Right lobe of liver (tissue), 4 donors: ENCODE results near the gene GNAL.

Source experiments
- POLR2A ChIP-seq: fragments of 450-650 bp; IDR thresholded peaks from one replicate; pipeline ENCODE4 v1.6.1; 2017; ENCODE audit warnings: antibody characterized with exemption, mild to moderate bottlenecking
- TF ChIP-seq, protein P1 (sequence below), 4 donors: fragments of 200-600 bp in 3 of 4; fragments of 450-650 bp in 1 of 4; IDR thresholded peaks; one replicate each; pipeline versions ENCODE4 v1.5.1 to v1.8.0; 2016 to 2022; ENCODE audit warnings: antibody characterized with exemption in 4 of 4, mild to moderate bottlenecking in 2 of 4
- donor health status: DM: no; HTN: no; CAD: no.
- donor health status: DM: no; HTN: no; CAD: no.
- donor health status: DM: no; HTN: yes; CAD: no.

DNA sequence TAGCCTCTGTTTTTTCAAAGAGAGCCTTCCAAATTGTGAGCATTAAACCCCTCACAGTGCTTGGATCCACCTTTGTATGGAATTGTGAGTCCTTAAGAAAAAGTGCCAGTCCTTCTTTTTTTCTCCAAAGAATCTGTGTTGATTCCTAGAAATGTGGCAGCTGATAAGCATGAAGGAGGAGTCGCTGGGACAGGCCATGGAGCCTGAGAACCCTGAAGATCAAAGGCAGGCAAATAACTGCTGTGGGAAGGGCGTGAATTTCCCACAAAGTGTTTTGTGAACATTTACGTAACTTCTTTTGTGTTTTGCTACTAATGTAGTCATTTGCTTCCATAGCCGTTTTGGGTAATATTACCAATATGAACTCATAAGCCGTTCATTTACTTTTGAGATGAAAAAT, 134.5 kb downstream of the GNAL start:
- TF ChIP-seq, protein P1, sequence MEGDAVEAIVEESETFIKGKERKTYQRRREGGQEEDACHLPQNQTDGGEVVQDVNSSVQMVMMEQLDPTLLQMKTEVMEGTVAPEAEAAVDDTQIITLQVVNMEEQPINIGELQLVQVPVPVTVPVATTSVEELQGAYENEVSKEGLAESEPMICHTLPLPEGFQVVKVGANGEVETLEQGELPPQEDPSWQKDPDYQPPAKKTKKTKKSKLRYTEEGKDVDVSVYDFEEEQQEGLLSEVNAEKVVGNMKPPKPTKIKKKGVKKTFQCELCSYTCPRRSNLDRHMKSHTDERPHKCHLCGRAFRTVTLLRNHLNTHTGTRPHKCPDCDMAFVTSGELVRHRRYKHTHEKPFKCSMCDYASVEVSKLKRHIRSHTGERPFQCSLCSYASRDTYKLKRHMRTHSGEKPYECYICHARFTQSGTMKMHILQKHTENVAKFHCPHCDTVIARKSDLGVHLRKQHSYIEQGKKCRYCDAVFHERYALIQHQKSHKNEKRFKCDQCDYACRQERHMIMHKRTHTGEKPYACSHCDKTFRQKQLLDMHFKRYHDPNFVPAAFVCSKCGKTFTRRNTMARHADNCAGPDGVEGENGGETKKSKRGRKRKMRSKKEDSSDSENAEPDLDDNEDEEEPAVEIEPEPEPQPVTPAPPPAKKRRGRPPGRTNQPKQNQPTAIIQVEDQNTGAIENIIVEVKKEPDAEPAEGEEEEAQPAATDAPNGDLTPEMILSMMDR (IDR thresholded peaks at IDR 0.05): no peak
- TF ChIP-seq POLR2A: no peak
